WTC11 (cell line): ENCODE data around the gene ZNF593. TPM values are rescaled to one million over a fixed set of nuclear protein-coding genes. Genes with fewer than 3 reads are reported as not detected.

ENCODE experiments used
- ATAC-seq: fragments of 200-7000 bp; cut with Tn5 transposase; 2 replicates; pipeline ENCODE4 v1.10.0; 2021; ENCODE audit warnings: mild to moderate bottlenecking, moderate library complexity
- CTCF ChIA-PET: fragments of 300-600 bp; sonication (Branson Sonifier 250); formaldehyde crosslinking; loops from one replicate; lab custom pipeline; 2021; ENCODE audit warnings: antibody characterized with exemption; lab: Charles Lee
- POLR2A ChIA-PET: fragments of 350-600 bp; sonication (Branson Sonifier 250); formaldehyde crosslinking; loops from one replicate; lab custom pipeline; 2021; ENCODE audit warnings: antibody characterized with exemption; lab: Charles Lee
- DNase-seq: peaks from one replicate; pipeline ENCODE4 v3.0.0; 2021; ENCODE audit warnings: low spot score
- H3K27ac Mint-ChIP-seq: 2 replicates; pipeline ENCODE4 v1.8.0; 2021; ENCODE audit warnings: mixed read lengths
- H3K27me3 Mint-ChIP-seq: 2 replicates; pipeline ENCODE4 v1.8.0; 2021; ENCODE audit warnings: low read depth, mild to moderate bottlenecking, moderate library complexity, mixed read lengths
- H3K36me3 Mint-ChIP-seq: 2 replicates; pipeline ENCODE4 v1.8.0; 2021; ENCODE audit warnings: mixed read lengths
- H3K4me1 Mint-ChIP-seq: 2 replicates; pipeline ENCODE4 v1.8.0; 2022; ENCODE audit warnings: mixed read lengths
- H3K4me3 Mint-ChIP-seq: 2 replicates; pipeline ENCODE4 v1.8.0; 2021; ENCODE audit warnings: mild to moderate bottlenecking, moderate library complexity, mixed read lengths
- H3K9me3 Mint-ChIP-seq: 2 replicates; pipeline ENCODE4 v1.8.0; 2021; ENCODE audit warnings: mixed read lengths
- ARID4B ChIP-seq: sonication (generic); formaldehyde crosslinking; IDR thresholded peaks from 2 replicates; pipeline ENCODE4 v1.8.0; 2023; ENCODE audit warnings: missing genetic modification reagents, mild to moderate bottlenecking, borderline replicate concordance
- CBFB ChIP-seq: sonication (generic); formaldehyde crosslinking; IDR thresholded peaks from 2 replicates; pipeline ENCODE4 v1.8.1; 2022; ENCODE audit warnings: mild to moderate bottlenecking, low read depth, missing genetic modification reagents
- CREB1 ChIP-seq: sonication (generic); formaldehyde crosslinking; IDR thresholded peaks from 2 replicates; pipeline ENCODE4 v1.8.0; 2023; ENCODE audit warnings: mild to moderate bottlenecking, missing genetic modification reagents
- ELF4 ChIP-seq: sonication (generic); formaldehyde crosslinking; IDR thresholded peaks from 2 replicates; pipeline ENCODE4 v1.8.1; 2022; ENCODE audit warnings: low read depth, mild to moderate bottlenecking, moderate library complexity, missing genetic modification reagents
- ESRRA ChIP-seq: sonication (generic); formaldehyde crosslinking; IDR thresholded peaks from 2 replicates; pipeline ENCODE4 v1.8.1; 2022; ENCODE audit warnings: mild to moderate bottlenecking, missing genetic modification reagents, borderline replicate concordance
- ETV6 ChIP-seq: sonication (generic); formaldehyde crosslinking; IDR thresholded peaks from 2 replicates; pipeline ENCODE4 v1.8.1; 2022; ENCODE audit warnings: mild to moderate bottlenecking, missing genetic modification reagents
- GRHL2 ChIP-seq: fragments of 250-450 bp; sonication (Bioruptor Pico); IDR thresholded peaks from 2 replicates; pipeline ENCODE4 v1.8.0; 2022; ENCODE audit warnings: mild to moderate bottlenecking, moderate library complexity; ENCODE audit not compliant: insufficient replicate concordance, severe bottlenecking
- GTF2I ChIP-seq: fragments of 250-450 bp; sonication (Bioruptor Pico); conservative IDR thresholded peaks from 2 replicates; pipeline ENCODE4 v1.4.0; 2021; ENCODE audit warnings: mild to moderate bottlenecking
- IRF1 ChIP-seq: sonication (generic); formaldehyde crosslinking; IDR thresholded peaks from 2 replicates; pipeline ENCODE4 v1.8.0; 2023; ENCODE audit warnings: missing genetic modification reagents
- RELA ChIP-seq: sonication (generic); formaldehyde crosslinking; IDR thresholded peaks from 2 replicates; pipeline ENCODE4 v1.8.1; 2022; ENCODE audit warnings: missing genetic modification reagents, mild to moderate bottlenecking, borderline replicate concordance
- SMAD3 ChIP-seq: sonication (generic); formaldehyde crosslinking; IDR thresholded peaks from 2 replicates; pipeline ENCODE4 v1.8.0; 2022; ENCODE audit warnings: missing genetic modification reagents, mild to moderate bottlenecking, borderline replicate concordance
- STAT6 ChIP-seq: sonication (generic); formaldehyde crosslinking; conservative IDR thresholded peaks from 2 replicates; pipeline ENCODE4 v1.8.1; 2023; ENCODE audit warnings: mild to moderate bottlenecking, low read depth, missing genetic modification reagents, moderate library complexity
- TEAD1 ChIP-seq: sonication (generic); formaldehyde crosslinking; IDR thresholded peaks from 2 replicates; pipeline ENCODE4 v1.8.0; 2022; ENCODE audit warnings: mild to moderate bottlenecking, missing genetic modification reagents
- USF1 ChIP-seq: sonication (generic); formaldehyde crosslinking; IDR thresholded peaks from 2 replicates; pipeline ENCODE4 v1.8.0; 2022; ENCODE audit warnings: mild to moderate bottlenecking, missing genetic modification reagents
- ZBTB21 ChIP-seq: sonication (generic); formaldehyde crosslinking; IDR thresholded peaks from 2 replicates; pipeline ENCODE4 v1.8.1; 2023; ENCODE audit warnings: mild to moderate bottlenecking, missing genetic modification reagents, borderline replicate concordance
- ZMAT4 ChIP-seq: fragments of 250-450 bp; sonication (Bioruptor Pico); IDR thresholded peaks from 2 replicates; pipeline ENCODE4 v1.9.0; 2021; ENCODE audit warnings: mild to moderate bottlenecking
- ZNF121 ChIP-seq: sonication (generic); formaldehyde crosslinking; IDR thresholded peaks from 2 replicates; pipeline ENCODE4 v1.8.0; 2023; ENCODE audit warnings: missing genetic modification reagents
- ZNF281 ChIP-seq: sonication (generic); formaldehyde crosslinking; IDR thresholded peaks from 2 replicates; pipeline ENCODE4 v1.8.0; 2023; ENCODE audit warnings: mild to moderate bottlenecking, missing genetic modification reagents
- ZNF317 ChIP-seq: sonication (generic); formaldehyde crosslinking; IDR thresholded peaks from 2 replicates; pipeline ENCODE4 v1.8.1; 2023; ENCODE audit warnings: low read depth, mild to moderate bottlenecking, moderate library complexity, missing genetic modification reagents, borderline replicate concordance
- ZNF416 ChIP-seq: fragments of 250-450 bp; sonication (Bioruptor Pico); IDR thresholded peaks from 2 replicates; pipeline ENCODE4 v1.9.0; 2021; ENCODE audit warnings: mild to moderate bottlenecking, inconsistent platforms
- ZNF512 ChIP-seq: sonication (generic); formaldehyde crosslinking; IDR thresholded peaks from 2 replicates; pipeline ENCODE4 v1.8.1; 2022; ENCODE audit warnings: missing genetic modification reagents, borderline replicate concordance
- total RNA-seq: library from RNA; stranded (reverse); gene quantifications from 3 replicates; pipeline ENCODE4 v1.2.3, GENCODE V29; 2021

ZNF593 gene
- total RNA-seq, 1 experiment from 2014 or later: 49.1 TPM

GRCh38 chr1:26171084-26172072 lies 1.7 kb downstream of the ZNF593 start, which contains the start of gene ZNF593OS (continued):
- TF ChIP-seq GRHL2: no peak
- TF ChIP-seq ZNF281 (CRISPR knock-in tag): no peak
- TF ChIP-seq ZNF512 (CRISPR knock-in tag): no peak
- no peak for TF ChIP-seq ETV6 (CRISPR knock-in tag)
- no peak for TF ChIP-seq ZNF121

GRCh38 chr1:26175346-26175745 lies 5.6 kb downstream of the ZNF593 start:
- Mint-ChIP-seq H3K9me3 (no peaks in the 10 kb centered on the region), H3K4me1 (peaks cover 19% of the 10 kb centered on the region), H3K36me3 (no peaks in the 10 kb centered on the region), H3K4me3 (no peak overlapping the region), H3K27ac (no peak overlapping the region), H3K27me3 (no peaks in the 10 kb centered on the region)
- ATAC-seq: no peak
- POLR2A ChIA-PET: no interaction called here
- DNase-seq: no peak
- CTCF ChIA-PET: no interaction called here
- TF ChIP-seq ZNF317 (CRISPR knock-in tag) (no peak), ZBTB21 (CRISPR knock-in tag) (no peak), CBFB (CRISPR knock-in tag) (no peak), GTF2I (CRISPR knock-in tag) (no peak), ZNF416 (CRISPR knock-in tag) (no peak), CREB1 (CRISPR knock-in tag) (no peak), GRHL2 (no peak), RELA (no peak), STAT6 (no peak), TEAD1 (CRISPR knock-in tag) (no peak), ARID4B (no peak), SMAD3 (CRISPR knock-in tag) (no peak), ESRRA (CRISPR knock-in tag) (no peak), USF1 (CRISPR knock-in tag) (no peak), IRF1 (no peak), ZMAT4 (CRISPR knock-in tag) (no peak), ELF4 (CRISPR knock-in tag) (no peak)
